ENCODE measurements around the gene POU5F1. TPM values are rescaled to one million over a fixed set of nuclear protein-coding genes. Genes with fewer than 3 reads are reported as not detected.
A peak's percentile ranks its signal among the peaks of the same experiment; 100 is the strongest.
"Not testable (repeated sequence)": the region's sequence is repeated elsewhere in the genome, so short reads cannot be mapped to it uniquely, and the experiment has no call there.

The POU5F1 gene
- total and polyA plus RNA-seq, 2 experiments from 2014 or later = 1.6 TPM; not detected in 1

GRCh38 chr6:31169123-31169857, 1.2 kb downstream of the POU5F1 start:
- peaks cover 15% of the 10 kb centered on the region for H3K27me3 ChIP-seq
- no peaks in the 10 kb centered on the region for H3K9me3 ChIP-seq (ENCODE audit: low read depth)
- no peaks in the 10 kb centered on the region for H3K4me1 ChIP-seq (ENCODE audit: low read depth)
- TF ChIP-seq CTCF (IDR thresholded peaks at IDR 0.05; ENCODE audit: low read depth, low read length) = no peak
- no peak overlapping the region for H3K27ac ChIP-seq
- H3K4me3 ChIP-seq = no peak overlapping the region
- DNase-seq (ENCODE audit: low read depth in 1 of 2, low spot score in 1 of 2) = no peak
- H3K36me3 ChIP-seq = no peaks in the 10 kb centered on the region

- Histone ChIP-seq H3K4me1 (ENCODE audit: low read depth) (no peaks in the 10 kb centered on the region), H3K4me3 (no peak overlapping the region), H3K27ac (no peak overlapping the region), H3K9me3 (ENCODE audit: low read depth) (no peaks in the 10 kb centered on the region), H3K27me3 (peaks cover 15% of the 10 kb centered on the region), H3K36me3 (no peaks in the 10 kb centered on the region)
- no peak for TF ChIP-seq CTCF (IDR thresholded peaks at IDR 0.05; ENCODE audit: low read depth, low read length)
- DNase-seq (ENCODE audit: low read depth in 1 of 2, low spot score in 1 of 2) = no peak
Observed at GRCh38 chr6:31168606-31169005, 1.9 kb downstream of the POU5F1 start.

GRCh38 chr6:31165986-31166385, 4.5 kb downstream of the POU5F1 start:
- Histone ChIP-seq H3K4me3 (no peak overlapping the region), H3K4me1 (ENCODE audit: low read depth) (no peaks in the 10 kb centered on the region), H3K27ac (no peak overlapping the region), H3K36me3 (no peaks in the 10 kb centered on the region), H3K27me3 (peaks cover 15% of the 10 kb centered on the region), H3K9me3 (ENCODE audit: low read depth) (no peaks in the 10 kb centered on the region)
- TF ChIP-seq CTCF (IDR thresholded peaks at IDR 0.05; ENCODE audit: low read depth, low read length) = no peak
- no peak for DNase-seq (ENCODE audit: low read depth in 1 of 2, low spot score in 1 of 2)

- H3K4me1 ChIP-seq (ENCODE audit: low read depth); H3K36me3 ChIP-seq; H3K4me3 ChIP-seq; H3K27ac ChIP-seq; H3K9me3 ChIP-seq (ENCODE audit: low read depth); DNase-seq (ENCODE audit: low read depth in 1 of 2, low spot score in 1 of 2): not testable (repeated sequence)
- H3K27me3 ChIP-seq = peaks cover 12% of the 10 kb centered on the region
Observed at GRCh38 chr6:31165064-31165832, 5.2 kb downstream of the POU5F1 start.

GRCh38 chr6:31164475-31165063, 5.9 kb downstream of the POU5F1 start:
- not testable (repeated sequence) for H3K36me3 ChIP-seq; DNase-seq (ENCODE audit: low read depth in 1 of 2, low spot score in 1 of 2); H3K27me3 ChIP-seq; H3K4me3 ChIP-seq; H3K27ac ChIP-seq; H3K9me3 ChIP-seq (ENCODE audit: low read depth); H3K4me1 ChIP-seq (ENCODE audit: low read depth)

- H3K4me1 ChIP-seq (ENCODE audit: low read depth) = no peaks in the 10 kb centered on the region
- H3K9me3 ChIP-seq (ENCODE audit: low read depth) = no peaks in the 10 kb centered on the region
- H3K27me3 ChIP-seq = peaks cover under 1% of the 10 kb centered on the region
- DNase-seq (ENCODE audit: low read depth in 1 of 2, low spot score in 1 of 2) = peak in 1 of 2 donors; percentile 18
- H3K4me3 ChIP-seq = no peak overlapping the region
- H3K27ac ChIP-seq = no peak overlapping the region
- H3K36me3 ChIP-seq = no peaks in the 10 kb centered on the region
- no peak for TF ChIP-seq CTCF (IDR thresholded peaks at IDR 0.05; ENCODE audit: low read depth, low read length)
Observed at GRCh38 chr6:31163922-31164321, 6.6 kb downstream of the POU5F1 start.
